OCI-LY1 (cell line): ENCODE results near the gene SFRP2.

ENCODE experiments used
- CTCF ChIP-seq: fragments of 200-600 bp; sonication (generic), shearing (Covaris generic); IDR thresholded peaks from 2 replicates; pipeline ENCODE4 v1.5.1; 2017; ENCODE audit warnings: mild to moderate bottlenecking, antibody characterized with exemption, low read length, moderate library complexity, mixed read lengths
- EZH2 ChIP-seq: fragments of 200-600 bp; sonication (generic), shearing (Covaris generic); IDR thresholded peaks from 2 replicates; pipeline ENCODE4 v1.8.0; 2017; ENCODE audit warnings: borderline replicate concordance, mixed run types, mild to moderate bottlenecking, antibody characterized with exemption, low read length, moderate library complexity, mixed read lengths

- no peak for TF ChIP-seq CTCF
- no peak for TF ChIP-seq EZH2
These were observed 36.8 kb upstream of the SFRP2 start for GRCh38 chr4:153825691-153826090.
